Lung (tissue), 12 donors: ENCODE results near the gene KIAA1755. TPM values are rescaled to one million over a fixed set of nuclear protein-coding genes. Genes with fewer than 3 reads are reported as not detected.

ENCODE experiments used
- ATAC-seq: fragments of 200-7000 bp; cut with Tn5 transposase; one replicate; pipeline ENCODE4 v1.9.1; 2020; ENCODE audit warnings: moderate number of reproducible peaks; ENCODE audit not compliant: insufficient read depth, low FRiP score
- DNase-seq, 3 donors: peaks; one replicate each; pipeline ENCODE4 v3.0.0-alpha.2; 2013 to 2017
- H3K27ac ChIP-seq, 2 donors: one replicate each; pipeline ENCODE4 v1.5.1; 2013; ENCODE audit warnings: mild to moderate bottlenecking in 2 of 2, moderate library complexity in 2 of 2, control low read depth in 1 of 2, inconsistent platforms in 1 of 2, low read depth in 1 of 2, low read length in 1 of 2
- H3K27me3 ChIP-seq, 3 donors: one replicate each; pipeline ENCODE4 v1.5.1; 2013; ENCODE audit warnings: low read length in 2 of 3; ENCODE audit not compliant: control insufficient read depth in 3 of 3, insufficient read depth in 3 of 3
- H3K36me3 ChIP-seq, 4 donors: one replicate each; pipeline ENCODE4 v1.5.1; 2013; ENCODE audit warnings: low read length in 4 of 4, mild to moderate bottlenecking in 1 of 4, moderate library complexity in 1 of 4; ENCODE audit not compliant: control insufficient read depth in 4 of 4, insufficient read depth in 4 of 4
- H3K4me1 ChIP-seq, 5 donors: one replicate each; pipeline ENCODE4 v1.5.1; 2013; ENCODE audit warnings: low read length in 5 of 5, mild to moderate bottlenecking in 2 of 5, moderate library complexity in 1 of 5; ENCODE audit not compliant: control insufficient read depth in 5 of 5, insufficient read depth in 5 of 5
- H3K4me3 ChIP-seq: one replicate; pipeline ENCODE4 v1.5.1; 2013; ENCODE audit warnings: mild to moderate bottlenecking, control low read depth, moderate library complexity
- H3K9ac ChIP-seq, 2 donors: one replicate each; pipeline ENCODE4 v1.5.1; 2013; ENCODE audit warnings: low read length in 2 of 2, control low read depth in 1 of 2; ENCODE audit not compliant: insufficient read depth in 1 of 2
- H3K9me3 ChIP-seq, 4 donors: one replicate each; pipeline ENCODE4 v1.5.1; 2013; ENCODE audit warnings: low read length in 3 of 4, mild to moderate bottlenecking in 1 of 4, moderate library complexity in 1 of 4; ENCODE audit not compliant: control insufficient read depth in 4 of 4, insufficient read depth in 3 of 4
- CTCF ChIP-seq: IDR thresholded peaks from 2 replicates; pipeline ENCODE4 v1.5.1; 2012; ENCODE audit warnings: mild to moderate bottlenecking; ENCODE audit errors: control extremely low read depth, extremely low read depth
- WGBS, 2 donors: extraction: QIAGEN DNeasy Blood & Tissue Kit; methylation state at CpG; one replicate each; pipeline ENCODE4 v1.1.7; 2013; 5-methylcytosine and 5-hydroxymethylcytosine counted together
- polyA plus RNA-seq, 2 donors: library from polyadenylated mRNA; stranded (reverse); fragments of 200-250 nt; gene quantifications; one replicate each; pipeline ENCODE4 v1.2.1, GENCODE V29; 2013
- total RNA-seq, 2 donors: library from RNA; depleted of rRNA in 1 of 2; stranded (reverse); fragments of >200 nt in 1 of 2; gene quantifications; one replicate each; pipeline ENCODE4 v1.2.1, GENCODE V29; 2014 to 2021
- donor health status: control.
- donor health status: control.
- donor health status: Bipolar disorder and iron deficiency.
- donor health status: healthy.
- donor health status: DM: yes; HTN: yes; CAD: no.

Gene KIAA1755
- total and polyA plus RNA-seq, 4 donors: 0.33 to 2.0 (median 1.3) TPM

DNA sequence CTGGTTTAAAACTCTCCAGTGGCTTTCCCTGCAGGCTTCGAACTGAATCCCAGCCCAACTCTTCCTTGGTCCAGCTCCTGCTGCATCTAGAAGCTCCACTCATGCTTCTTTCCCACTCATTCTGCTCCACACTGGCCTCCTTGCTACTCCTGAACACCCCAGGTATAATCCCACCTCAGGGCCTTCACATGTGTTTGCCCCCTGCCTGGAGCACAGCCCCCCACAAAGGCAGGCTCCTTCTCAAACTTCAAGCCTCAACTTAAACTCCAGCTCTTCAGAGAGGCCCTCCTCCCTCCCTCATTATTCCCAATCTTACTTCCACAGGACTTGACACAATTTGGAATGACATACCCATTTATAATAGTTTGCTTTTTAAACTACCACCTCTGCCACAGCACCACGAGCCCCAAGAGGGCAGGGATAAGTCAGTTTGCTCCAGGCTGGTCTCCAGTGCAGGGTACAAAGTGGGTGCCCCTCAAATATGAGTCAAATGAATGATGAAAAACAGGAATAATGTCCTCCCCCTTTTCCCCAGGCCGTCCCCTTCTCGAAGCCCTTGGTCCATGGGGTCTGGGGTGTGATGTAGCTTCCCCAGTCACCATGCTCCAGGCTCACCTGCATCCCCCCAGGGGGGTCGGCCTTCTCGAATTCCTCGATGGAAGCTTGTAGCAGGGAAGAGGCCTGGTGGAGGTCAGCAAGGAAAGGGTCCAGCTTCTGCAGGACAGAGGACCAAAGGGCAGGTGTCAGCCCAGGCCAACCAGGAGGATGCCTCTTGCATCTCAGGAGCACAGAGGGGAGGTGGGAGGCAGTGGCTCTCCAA is 37.4 kb downstream of the KIAA1755 start:
- no peak overlapping the region for H3K27ac ChIP-seq
- no peak for DNase-seq
- no peak for ATAC-seq

DNA sequence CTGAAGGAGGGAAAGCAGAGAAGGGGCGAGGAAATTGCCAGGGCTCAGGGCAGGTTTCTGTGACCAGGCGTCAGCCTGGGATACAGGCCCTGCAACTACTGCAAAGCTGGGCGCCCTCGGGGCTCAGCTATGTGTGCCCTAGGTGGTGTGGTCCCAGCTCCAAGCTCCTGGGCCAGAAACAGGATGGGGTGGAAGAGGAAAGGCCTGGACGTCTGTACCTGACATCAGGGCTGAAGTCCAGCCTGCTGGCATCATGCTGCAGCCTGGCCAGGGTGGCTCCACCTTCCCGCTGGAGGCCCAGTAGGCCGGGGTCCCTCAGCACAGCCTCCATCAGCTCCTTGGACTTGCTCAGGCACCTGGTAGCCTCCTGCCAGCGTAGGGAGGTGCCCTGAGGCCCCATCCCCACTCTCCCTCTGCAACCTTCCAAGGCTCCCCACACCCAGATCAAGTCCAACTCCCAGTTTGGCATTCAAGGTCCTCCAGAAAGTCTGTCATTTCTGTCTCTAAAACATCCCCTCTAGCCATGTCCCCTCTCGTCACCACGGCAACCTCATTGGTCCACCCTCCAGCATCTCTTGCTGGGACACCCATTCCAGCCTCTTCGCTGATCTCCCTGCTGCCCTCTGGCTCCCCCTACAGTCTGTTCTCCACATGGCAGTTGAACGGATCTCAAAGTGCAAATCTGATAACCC is 38.2 kb downstream of the KIAA1755 start:
- peak; percentile 76 for TF ChIP-seq CTCF
- H3K27me3 ChIP-seq: no peaks in the 10 kb centered on the region
- H3K9ac ChIP-seq: no peak overlapping the region
- ATAC-seq: peak; percentile 86
- no peaks in the 10 kb centered on the region for H3K9me3 ChIP-seq
- no peaks in the 10 kb centered on the region for H3K36me3 ChIP-seq
- H3K4me3 ChIP-seq: no peak overlapping the region
- peak; percentile 50 to 65 (median 59) for DNase-seq
- H3K27ac ChIP-seq: no peak overlapping the region
- H3K4me1 ChIP-seq: peaks cover 0 to 6% (median 0%) of the 10 kb centered on the region in 5 donors
- 58% methylated on average over 12 of the region's 12 CpGs for WGBS, 2 donors

More for the DNA sequence above, 37.4 kb downstream of the KIAA1755 start:
- 69 to 79% methylated on average over 7 of the region's 7 CpGs for WGBS, 2 donors
- no peak for TF ChIP-seq CTCF
- Histone ChIP-seq H3K9me3 (no peaks in the 10 kb centered on the region), H3K4me3 (no peak overlapping the region), H3K36me3 (no peaks in the 10 kb centered on the region), H3K27me3 (no peaks in the 10 kb centered on the region), H3K9ac (no peak overlapping the region), H3K4me1 (peaks cover 0 to under 1% (median 0%) of the 10 kb centered on the region in 5 donors)

DNA sequence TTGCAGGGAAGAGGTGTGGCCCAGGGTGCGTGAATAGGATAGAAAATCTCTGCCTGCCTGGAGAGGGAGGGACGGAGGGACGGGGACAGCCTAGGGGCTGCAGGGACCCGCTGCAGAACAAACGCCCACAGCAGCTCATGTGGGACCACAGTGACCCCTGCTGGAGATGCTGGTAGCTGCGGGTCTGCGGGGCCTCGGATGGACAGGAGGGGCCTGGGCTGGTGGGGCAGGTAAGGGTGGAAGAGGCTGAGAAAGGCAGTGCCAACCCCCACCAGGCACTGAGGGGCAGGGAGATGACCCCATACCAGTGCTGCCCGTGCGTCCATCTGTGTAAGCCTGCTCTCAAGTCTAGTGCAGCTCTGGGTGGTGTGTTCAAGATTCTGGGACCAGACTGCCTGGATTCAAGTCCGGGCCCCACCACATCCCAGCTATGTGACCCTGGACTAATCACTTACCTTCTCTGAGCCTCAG is 39.4 kb downstream of the KIAA1755 start:
- H3K9me3 ChIP-seq: no peaks in the 10 kb centered on the region
- DNase-seq: peak; percentile 81 to 83 (median 81)
- no peaks in the 10 kb centered on the region for H3K36me3 ChIP-seq
- H3K4me1 ChIP-seq: peaks cover 0 to 6% (median 0%) of the 10 kb centered on the region in 5 donors
- WGBS, 2 donors: 14% methylated on average over 11 of the region's 11 CpGs
- ATAC-seq: no peak
- no peak overlapping the region for H3K4me3 ChIP-seq
- no peak overlapping the region for H3K27ac ChIP-seq
- TF ChIP-seq CTCF: peak; percentile 77
- H3K27me3 ChIP-seq: no peaks in the 10 kb centered on the region
- no peak overlapping the region for H3K9ac ChIP-seq
